GM12878 (cell line): ENCODE measurements around the gene PCGF1. TPM values are rescaled to one million over a fixed set of nuclear protein-coding genes. Genes with fewer than 3 reads are reported as not detected.
A peak's percentile ranks its signal among the peaks of the same experiment; 100 is the strongest.

Experiments used
- CBX5 ChIP-seq: sonication (generic); IDR thresholded peaks from 2 replicates; pipeline ENCODE4 v1.6.1; 2016; ENCODE audit warnings: low read depth, moderate library complexity, mild to moderate bottlenecking, inconsistent platforms
- CREB1 ChIP-seq: IDR thresholded peaks from 2 replicates; pipeline ENCODE4 v1.6.1; 2012; ENCODE audit warnings: low read depth, mild to moderate bottlenecking, inconsistent platforms
- CREM ChIP-seq: IDR thresholded peaks from 2 replicates; pipeline ENCODE4 v1.6.1; 2014; ENCODE audit warnings: antibody characterized with exemption, low read depth
- IKZF1 ChIP-seq: fragments of 450-650 bp; conservative IDR thresholded peaks from 2 replicates; pipeline ENCODE4 v1.6.1; 2017; ENCODE audit warnings: antibody characterized with exemption, mild to moderate bottlenecking
- POLR2A ChIP-seq: IDR thresholded peaks from 2 replicates; pipeline ENCODE4 v1.6.1; 2011; ENCODE audit warnings: low read depth, mild to moderate bottlenecking, low read length
- polyA plus RNA-seq, 11 experiments: library from polyadenylated mRNA; depleted of rRNA in 4 of 11; unstranded in 6 of 11; stranded (reverse) in 5 of 11; fragments of >200 nt; fragmentation: Nextera tagmentation in 4 of 11; fragmentation: Illumina TruSeq in 1 of 11; extraction: Ambion mirVana in 4 of 11; extraction: Trizol in 1 of 11; gene quantifications; 1 replicate in 1 of 11; 2 replicates in 10 of 11; pipeline versions ENCODE4 v1.2.1 to v1.2.3, GENCODE V29; 2011 to 2016; ENCODE audit warnings: inconsistent platforms in 2 of 11, missing spikeins in 2 of 11, low read depth in 1 of 11
- total RNA-seq, 4 experiments: library from RNA; depleted of rRNA in 3 of 4; stranded (reverse); fragments of >200 nt in 3 of 4; fragmentation: Illumina TruSeq in 1 of 4; extraction: Trizol in 1 of 4; gene quantifications; 2 replicates each; pipeline versions ENCODE4 v1.2.1 to v1.2.3, GENCODE V29; 2013 to 2021
- TF ChIP-seq, protein P1 (sequence below), 3 experiments: IDR thresholded peaks in 2 of 3; conservative IDR thresholded peaks in 1 of 3; 2 replicates each; pipeline ENCODE4 v1.5.1; 2011; ENCODE audit warnings: low read depth in 3 of 3, low read length in 3 of 3, mild to moderate bottlenecking in 3 of 3, control low read depth in 2 of 3, moderate library complexity in 2 of 3, inconsistent platforms in 1 of 3, mixed read lengths in 1 of 3; ENCODE audit not compliant: control insufficient read depth in 2 of 3, insufficient read depth in 1 of 3; ENCODE audit errors: extremely low read depth in 1 of 3
- TF ChIP-seq, protein P2 (sequence below): fragments of 450-650 bp; conservative IDR thresholded peaks from 2 replicates; pipeline ENCODE4 v1.6.1; 2017; ENCODE audit warnings: mild to moderate bottlenecking, moderate library complexity
- TF ChIP-seq, protein P3 (sequence below): fragments of 450-650 bp; IDR thresholded peaks from 2 replicates; pipeline ENCODE4 v1.6.1; 2017; ENCODE audit warnings: mild to moderate bottlenecking, moderate library complexity

Gene PCGF1
- total and polyA plus RNA-seq, 10 of the 15 experiments (the other 5 are each of a cell fraction or from before 2014, with no cell fraction given): 23.1 to 50.8 (median 27.4) TPM

DNA sequence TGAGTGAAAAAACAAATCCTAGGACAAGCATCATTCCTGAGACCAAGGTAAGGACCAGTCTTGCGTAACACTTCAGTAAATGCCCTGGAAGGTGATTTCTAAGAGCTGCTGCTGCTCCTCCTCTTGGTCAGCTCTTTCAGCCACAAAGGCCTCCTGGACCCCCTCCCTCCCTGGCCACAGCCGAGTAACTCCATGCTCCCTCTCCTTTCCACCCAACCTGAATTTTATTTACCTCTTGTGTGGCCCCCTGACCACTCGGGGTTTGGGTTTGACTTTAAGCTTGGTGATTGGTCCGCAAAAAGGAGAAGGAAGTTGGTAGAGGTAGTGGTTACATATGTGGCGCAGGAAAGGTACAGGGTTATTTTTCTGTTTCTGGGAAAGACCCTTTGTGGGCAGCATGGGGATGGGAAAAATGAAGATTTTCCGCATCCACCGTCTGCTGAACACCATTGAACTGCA is 31.4 kb upstream of the PCGF1 start (continued):
- TF ChIP-seq, protein P1, sequence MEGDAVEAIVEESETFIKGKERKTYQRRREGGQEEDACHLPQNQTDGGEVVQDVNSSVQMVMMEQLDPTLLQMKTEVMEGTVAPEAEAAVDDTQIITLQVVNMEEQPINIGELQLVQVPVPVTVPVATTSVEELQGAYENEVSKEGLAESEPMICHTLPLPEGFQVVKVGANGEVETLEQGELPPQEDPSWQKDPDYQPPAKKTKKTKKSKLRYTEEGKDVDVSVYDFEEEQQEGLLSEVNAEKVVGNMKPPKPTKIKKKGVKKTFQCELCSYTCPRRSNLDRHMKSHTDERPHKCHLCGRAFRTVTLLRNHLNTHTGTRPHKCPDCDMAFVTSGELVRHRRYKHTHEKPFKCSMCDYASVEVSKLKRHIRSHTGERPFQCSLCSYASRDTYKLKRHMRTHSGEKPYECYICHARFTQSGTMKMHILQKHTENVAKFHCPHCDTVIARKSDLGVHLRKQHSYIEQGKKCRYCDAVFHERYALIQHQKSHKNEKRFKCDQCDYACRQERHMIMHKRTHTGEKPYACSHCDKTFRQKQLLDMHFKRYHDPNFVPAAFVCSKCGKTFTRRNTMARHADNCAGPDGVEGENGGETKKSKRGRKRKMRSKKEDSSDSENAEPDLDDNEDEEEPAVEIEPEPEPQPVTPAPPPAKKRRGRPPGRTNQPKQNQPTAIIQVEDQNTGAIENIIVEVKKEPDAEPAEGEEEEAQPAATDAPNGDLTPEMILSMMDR (IDR thresholded peaks at IDR 0.05 in 2 of 3, conservative IDR thresholded peaks at IDR 0.05 in 1 of 3; ENCODE audit: control insufficient read depth in 2 of 3, extremely low read depth in 1 of 3, insufficient read depth in 1 of 3, low read depth in 3 of 3, low read length in 3 of 3): no peak
- TF ChIP-seq, protein P2, sequence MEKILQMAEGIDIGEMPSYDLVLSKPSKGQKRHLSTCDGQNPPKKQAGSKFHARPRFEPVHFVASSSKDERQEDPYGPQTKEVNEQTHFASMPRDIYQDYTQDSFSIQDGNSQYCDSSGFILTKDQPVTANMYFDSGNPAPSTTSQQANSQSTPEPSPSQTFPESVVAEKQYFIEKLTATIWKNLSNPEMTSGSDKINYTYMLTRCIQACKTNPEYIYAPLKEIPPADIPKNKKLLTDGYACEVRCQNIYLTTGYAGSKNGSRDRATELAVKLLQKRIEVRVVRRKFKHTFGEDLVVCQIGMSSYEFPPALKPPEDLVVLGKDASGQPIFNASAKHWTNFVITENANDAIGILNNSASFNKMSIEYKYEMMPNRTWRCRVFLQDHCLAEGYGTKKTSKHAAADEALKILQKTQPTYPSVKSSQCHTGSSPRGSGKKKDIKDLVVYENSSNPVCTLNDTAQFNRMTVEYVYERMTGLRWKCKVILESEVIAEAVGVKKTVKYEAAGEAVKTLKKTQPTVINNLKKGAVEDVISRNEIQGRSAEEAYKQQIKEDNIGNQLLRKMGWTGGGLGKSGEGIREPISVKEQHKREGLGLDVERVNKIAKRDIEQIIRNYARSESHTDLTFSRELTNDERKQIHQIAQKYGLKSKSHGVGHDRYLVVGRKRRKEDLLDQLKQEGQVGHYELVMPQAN: no peak
- peak; percentile 64; the same call in 1 of the 2 replicates for TF ChIP-seq CREM
- TF ChIP-seq POLR2A: 0 out of 2 replicates have a peak, but pooled peaks have one; percentile 23
- TF ChIP-seq CREB1: peak; percentile 30; the same call in 1 of the 2 replicates
- TF ChIP-seq, protein P3, sequence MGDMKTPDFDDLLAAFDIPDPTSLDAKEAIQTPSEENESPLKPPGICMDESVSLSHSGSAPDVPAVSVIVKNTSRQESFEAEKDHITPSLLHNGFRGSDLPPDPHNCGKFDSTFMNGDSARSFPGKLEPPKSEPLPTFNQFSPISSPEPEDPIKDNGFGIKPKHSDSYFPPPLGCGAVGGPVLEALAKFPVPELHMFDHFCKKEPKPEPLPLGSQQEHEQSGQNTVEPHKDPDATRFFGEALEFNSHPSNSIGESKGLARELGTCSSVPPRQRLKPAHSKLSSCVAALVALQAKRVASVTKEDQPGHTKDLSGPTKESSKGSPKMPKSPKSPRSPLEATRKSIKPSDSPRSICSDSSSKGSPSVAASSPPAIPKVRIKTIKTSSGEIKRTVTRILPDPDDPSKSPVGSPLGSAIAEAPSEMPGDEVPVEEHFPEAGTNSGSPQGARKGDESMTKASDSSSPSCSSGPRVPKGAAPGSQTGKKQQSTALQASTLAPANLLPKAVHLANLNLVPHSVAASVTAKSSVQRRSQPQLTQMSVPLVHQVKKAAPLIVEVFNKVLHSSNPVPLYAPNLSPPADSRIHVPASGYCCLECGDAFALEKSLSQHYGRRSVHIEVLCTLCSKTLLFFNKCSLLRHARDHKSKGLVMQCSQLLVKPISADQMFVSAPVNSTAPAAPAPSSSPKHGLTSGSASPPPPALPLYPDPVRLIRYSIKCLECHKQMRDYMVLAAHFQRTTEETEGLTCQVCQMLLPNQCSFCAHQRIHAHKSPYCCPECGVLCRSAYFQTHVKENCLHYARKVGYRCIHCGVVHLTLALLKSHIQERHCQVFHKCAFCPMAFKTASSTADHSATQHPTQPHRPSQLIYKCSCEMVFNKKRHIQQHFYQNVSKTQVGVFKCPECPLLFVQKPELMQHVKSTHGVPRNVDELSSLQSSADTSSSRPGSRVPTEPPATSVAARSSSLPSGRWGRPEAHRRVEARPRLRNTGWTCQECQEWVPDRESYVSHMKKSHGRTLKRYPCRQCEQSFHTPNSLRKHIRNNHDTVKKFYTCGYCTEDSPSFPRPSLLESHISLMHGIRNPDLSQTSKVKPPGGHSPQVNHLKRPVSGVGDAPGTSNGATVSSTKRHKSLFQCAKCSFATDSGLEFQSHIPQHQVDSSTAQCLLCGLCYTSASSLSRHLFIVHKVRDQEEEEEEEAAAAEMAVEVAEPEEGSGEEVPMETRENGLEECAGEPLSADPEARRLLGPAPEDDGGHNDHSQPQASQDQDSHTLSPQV: no peak
- no peak for TF ChIP-seq CBX5
- TF ChIP-seq IKZF1: peak; percentile 88
